AG04449 (cell line): Measurements from ENCODE around the gene PLXNB2.

Source experiments
- CTCF ChIA-PET: fragments of 350-600 bp; formaldehyde crosslinking; extraction: SDS; loops from one replicate; lab custom pipeline; 2021; ENCODE audit warnings: antibody characterized with exemption; lab: Yijun Ruan, JAX
- POLR2A ChIA-PET: fragments of 400-600, 350-600 bp; formaldehyde crosslinking; extraction: SDS; loops from one replicate; lab custom pipeline; 2020; ENCODE audit warnings: antibody characterized with exemption, inconsistent platforms; lab: Yijun Ruan, JAX
- DNase-seq: peaks from one replicate; pipeline ENCODE4 v3.0.0-alpha.2; 2010; ENCODE audit warnings: low read depth, low spot score
- H3K4me3 ChIP-seq: 2 replicates; pipeline ENCODE4 v1.5.1; 2011; ENCODE audit warnings: low read depth, mild to moderate bottlenecking, control low read depth, low read length
- CTCF ChIP-seq: IDR thresholded peaks from one replicate; pipeline ENCODE4 v1.5.1; 2011; ENCODE audit warnings: mild to moderate bottlenecking, moderate library complexity, low read length, control low read depth, inconsistent platforms; ENCODE audit not compliant: insufficient read depth; ENCODE audit errors: missing control alignments

The PLXNB2 gene

GRCh38 chr22:50272044-50272802 lies 35.2 kb downstream of the PLXNB2 start:
- POLR2A ChIA-PET = interaction anchor here (1.0 to 1.4 kb wide), 3 partner anchors 10 to 30 kb away, joined by 3 to 7 read pairs (median 3); no protein-coding TSS in a partner anchor
- CTCF ChIA-PET = interaction anchor here (0.7 to 4.9 kb wide), 16 partner anchors 8 to 69 kb away, joined by 3 to 31 read pairs (median 4); partner anchors contain the start of gene HDAC10
- no peak for TF ChIP-seq CTCF
- no peak for DNase-seq
- H3K4me3 ChIP-seq = no peak overlapping the region; the same call in 1 of the 2 replicates

DNA sequence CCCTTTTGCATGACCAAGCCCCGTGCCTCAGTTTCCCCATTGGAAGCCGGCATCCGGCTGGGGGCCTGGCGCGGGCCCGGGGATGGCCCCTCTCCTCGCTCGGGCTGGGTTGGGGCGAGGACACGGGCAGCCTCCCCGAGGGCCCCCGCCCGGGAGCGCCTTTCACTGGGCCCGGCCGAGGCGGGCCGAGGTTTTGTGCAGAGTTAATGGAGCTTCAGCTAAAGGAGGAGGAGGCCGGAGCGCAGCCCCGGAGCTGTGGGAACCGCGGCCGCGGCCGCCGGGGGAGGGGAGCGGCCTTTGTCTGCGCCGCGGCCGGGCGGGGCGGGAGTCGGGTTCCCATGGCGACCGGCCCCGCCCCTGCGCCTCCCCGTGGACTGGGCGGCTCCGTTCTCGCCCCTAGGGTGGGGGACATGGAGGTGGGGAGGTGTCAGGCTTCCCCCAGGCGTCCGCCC lies 35.9 kb downstream of the PLXNB2 start:
- no peak for DNase-seq
- POLR2A ChIA-PET = interaction anchor here (0.5 to 1.3 kb wide), 4 partner anchors 11 to 216 kb away, joined by 3 to 7 read pairs (median 3); no protein-coding TSS in a partner anchor
- peak; percentile 49 for TF ChIP-seq CTCF
- peak overlapping the region; percentile 58 for H3K4me3 ChIP-seq
- CTCF ChIA-PET = interaction anchor here (1.0 to 4.9 kb wide), 9 partner anchors 10 to 70 kb away, joined by 3 to 31 read pairs (median 4); no protein-coding TSS in a partner anchor

DNA sequence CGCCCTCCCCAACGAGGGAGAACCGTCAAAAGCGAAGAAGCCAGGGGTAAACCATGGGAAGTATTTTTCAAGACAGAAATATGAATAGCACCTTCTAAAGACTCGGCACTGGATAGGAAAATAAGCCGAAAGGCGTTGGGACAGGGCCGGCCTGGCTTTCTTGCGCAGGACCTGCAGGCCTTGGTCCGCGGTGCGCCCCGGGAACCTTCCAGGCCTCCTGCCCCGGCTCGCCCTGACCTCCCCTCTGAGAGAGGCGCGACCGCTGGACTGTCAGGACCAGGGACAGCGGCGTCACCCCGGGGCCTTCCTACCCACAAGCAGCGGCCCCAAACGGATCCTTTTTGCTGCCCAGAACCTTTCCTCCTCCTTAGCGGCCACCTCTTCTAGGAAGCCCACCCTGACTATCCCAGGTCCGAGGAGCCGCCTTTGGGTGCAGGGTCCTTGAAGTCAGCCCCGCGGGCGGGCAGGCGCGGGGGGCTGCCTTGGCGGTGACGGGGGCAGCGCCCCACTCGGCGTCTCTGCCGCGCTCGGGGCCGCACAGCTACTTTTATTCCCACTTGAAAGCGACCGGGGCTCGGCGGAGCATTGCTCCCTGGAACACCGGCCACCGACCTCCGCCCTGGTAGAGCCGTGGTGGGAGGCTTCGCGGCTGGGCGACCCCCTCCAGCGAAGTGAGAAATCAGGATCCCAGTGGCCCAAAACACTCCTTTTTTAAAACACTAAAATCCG lies 36.6 kb downstream of the PLXNB2 start:
- peak overlapping the region; percentile 58 for H3K4me3 ChIP-seq
- CTCF ChIA-PET = interaction anchor here (1.0 to 4.9 kb wide), 6 partner anchors 11 to 71 kb away, joined by 3 to 31 read pairs (median 5); no protein-coding TSS in a partner anchor
- POLR2A ChIA-PET = interaction anchor here (0.5 to 1.3 kb wide), 4 partner anchors 10 to 216 kb away, joined by 3 to 7 read pairs (median 3); no protein-coding TSS in a partner anchor
- TF ChIP-seq CTCF = no peak
- DNase-seq = no peak

DNA sequence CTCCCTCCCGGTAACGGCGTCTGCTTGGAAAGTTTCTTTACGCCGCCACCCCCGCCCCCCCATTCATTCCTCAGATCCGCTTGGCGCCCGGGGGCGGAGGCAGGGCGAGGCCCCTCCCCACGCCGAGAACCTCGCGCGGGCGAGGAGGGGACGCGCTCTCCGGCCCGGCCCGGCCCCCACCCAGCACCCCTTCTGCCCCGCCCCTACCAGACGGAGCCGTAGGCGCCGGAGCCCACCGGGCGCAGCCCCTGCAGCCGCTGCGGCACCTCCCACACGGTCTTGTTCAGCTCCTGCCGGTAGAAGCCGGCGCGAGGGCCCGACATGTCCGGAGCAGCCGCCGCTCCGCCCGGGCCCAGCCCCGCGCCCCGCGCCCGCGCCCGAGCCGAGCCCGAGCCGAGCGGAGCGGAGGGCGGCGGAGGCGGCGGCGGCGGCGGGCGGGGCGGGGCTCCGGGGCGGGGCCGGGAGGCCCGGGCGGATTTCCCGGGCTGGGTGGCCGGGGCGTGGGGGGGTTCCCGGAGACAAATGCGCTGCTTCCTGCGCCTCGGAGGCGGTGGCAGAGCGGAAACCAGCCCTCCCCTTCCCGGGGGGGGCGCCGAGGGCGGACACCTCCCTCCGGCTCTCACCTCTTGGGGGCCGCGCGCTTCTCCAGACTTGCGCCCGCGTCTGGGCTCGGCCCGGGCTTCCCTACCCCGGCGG lies 37.3 kb downstream of the PLXNB2 start, which contains the start of gene MAPK11:
Gene MAPK11 (minus strand): TSS at position 411 of the 696 bp plus-strand sequence. CDS start 88 bp downstream, at position 323.
- ChIA-PET POLR2A (interaction anchor here (1.0 kb wide), 1 partner anchor 20 kb away, joined by 3 read pairs; no protein-coding TSS in a partner anchor), CTCF (interaction anchor here (1.2 to 4.9 kb wide), 4 partner anchors 12 to 71 kb away, joined by 3 to 31 read pairs (median 4); no protein-coding TSS in a partner anchor)
- no peak for TF ChIP-seq CTCF
- peak within 1 kb of the TSS; percentile 58 for H3K4me3 ChIP-seq
- DNase-seq = no peak

GRCh38 chr22:50269573-50269969 lies 37.9 kb downstream of the PLXNB2 start:
- CTCF ChIA-PET = interaction anchor here (1.2 to 4.9 kb wide), 3 partner anchors 12 to 72 kb away, joined by 4 to 31 read pairs (median 4); no protein-coding TSS in a partner anchor

More at GRCh38 chr22:50269573-50269969, 37.9 kb downstream of the PLXNB2 start:
- TF ChIP-seq CTCF = no peak
- POLR2A ChIA-PET = interaction anchor here (0.8 to 1.0 kb wide), 2 partner anchors 18 to 19 kb away, joined by 3 to 6 read pairs; partner anchors contain the start of gene HDAC10
- peak overlapping the region; percentile 58 for H3K4me3 ChIP-seq
- no peak for DNase-seq
